Stimulated activated CD8-positive, alpha-beta memory T cell treated with anti-CD3 and anti-CD28 coated beads, Interleukin-12 subunit alpha, Interleukin-12 subunit beta, amount 100 ng/mL, for 24 hours (primary cell): ENCODE results near the gene TAS2R50.

Experiments used
- DNase-seq: peaks from one replicate; pipeline ENCODE4 v3.0.0-alpha.2; 2020; ENCODE audit errors: extremely low read depth

Gene TAS2R50

GRCh38 chr12:10952645-10953044, 34.1 kb downstream of the TAS2R50 start:
- DNase-seq: no peak

DNA sequence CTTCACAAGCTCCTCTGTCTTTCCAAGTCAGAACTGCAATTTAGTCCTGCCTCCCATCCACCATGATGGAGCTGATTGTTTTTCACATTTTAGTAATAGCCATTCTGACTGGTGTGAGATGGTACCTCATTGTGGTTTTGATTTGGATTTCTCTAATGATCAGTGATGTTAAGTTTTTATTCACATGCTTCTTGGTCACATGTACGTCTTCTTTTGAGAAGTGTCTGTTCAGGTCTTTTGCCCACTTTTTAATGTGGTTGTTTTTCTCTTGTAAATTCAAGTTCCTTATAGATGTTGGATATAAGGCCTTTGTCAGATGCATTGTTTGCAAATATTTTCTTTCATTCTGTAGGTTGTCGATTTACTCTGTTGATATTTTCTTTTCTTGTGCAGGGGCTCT, 43.5 kb downstream of the TAS2R50 start:
- no peak for DNase-seq

GRCh38 chr12:10941916-10942607, 44.6 kb downstream of the TAS2R50 start:
- DNase-seq: no peak

DNA sequence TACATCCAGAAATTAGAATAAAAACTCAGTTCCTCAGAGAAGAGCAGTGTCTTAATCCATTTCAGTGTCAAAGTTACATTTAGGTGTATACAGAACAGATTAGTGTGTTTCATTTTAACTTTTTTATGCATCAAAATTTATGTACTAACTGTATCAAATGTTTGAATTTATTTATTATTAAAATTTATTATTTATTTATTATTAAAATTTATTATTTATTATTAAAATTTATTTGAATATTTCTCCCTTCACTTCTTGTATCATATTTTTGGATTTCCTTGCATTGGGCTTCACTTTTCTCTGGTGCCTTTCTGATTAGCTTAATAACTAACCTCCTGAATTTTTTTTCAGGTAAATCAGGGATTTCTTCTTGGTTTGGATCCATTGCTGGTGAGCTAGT, 45.3 kb downstream of the TAS2R50 start:
- no peak for DNase-seq

DNA sequence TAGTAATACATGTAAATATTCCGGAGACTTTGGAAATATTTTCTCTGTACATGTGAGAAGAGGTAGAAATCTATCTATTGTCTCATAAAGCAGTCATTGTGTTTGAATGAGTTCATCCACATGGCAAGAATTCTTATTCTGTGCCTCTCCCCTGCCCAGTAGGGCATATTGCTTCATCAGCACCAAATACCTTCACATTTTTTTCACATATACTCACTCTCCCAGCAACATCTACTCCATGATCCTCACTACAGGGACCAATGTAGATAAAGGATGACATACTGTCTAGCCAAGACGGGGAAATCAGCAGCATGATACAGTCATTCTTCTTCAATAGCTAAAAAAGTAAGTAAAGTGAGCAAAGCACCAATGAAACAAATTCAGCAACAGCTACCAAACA, 46.3 kb downstream of the TAS2R50 start:
- DNase-seq: no peak

- no peak for DNase-seq
Measured at GRCh38 chr12:10939163-10939562, 47.5 kb downstream of the TAS2R50 start, which contains the start of gene TAS2R14. Gene TAS2R14, minus strand, starts transcription at chr12:10939263. Its CDS starts 56 bp downstream, at chr12:10939207.

- DNase-seq: no peak
Measured at GRCh38 chr12:10936506-10936905, 50.2 kb downstream of the TAS2R50 start.
